Subcutaneous abdominal adipose tissue (tissue), 5 donors: Measurements from ENCODE around the gene GID4.

Experiments used
- H3K27ac ChIP-seq: one replicate; pipeline ENCODE4 v1.7.0; 2013; ENCODE audit warnings: low read depth, mild to moderate bottlenecking, inconsistent platforms, low read length, moderate library complexity
- H3K27me3 ChIP-seq, 5 donors: one replicate each; pipeline ENCODE4 v1.7.0; 2013; ENCODE audit warnings: low read length in 5 of 5, inconsistent platforms in 1 of 5; ENCODE audit not compliant: control insufficient read depth in 5 of 5, insufficient read depth in 4 of 5
- H3K36me3 ChIP-seq, 5 donors: one replicate each; pipeline ENCODE4 v1.7.0; 2013; ENCODE audit warnings: low read length in 5 of 5; ENCODE audit not compliant: control insufficient read depth in 5 of 5, insufficient read depth in 5 of 5
- H3K4me1 ChIP-seq, 5 donors: one replicate each; pipeline ENCODE4 v1.7.0; 2013; ENCODE audit warnings: low read length in 5 of 5, mild to moderate bottlenecking in 3 of 5, moderate library complexity in 1 of 5; ENCODE audit not compliant: control insufficient read depth in 5 of 5, insufficient read depth in 5 of 5
- H3K4me3 ChIP-seq, 5 donors: one replicate each; pipeline ENCODE4 v1.7.0; 2013; ENCODE audit warnings: low read length in 5 of 5, low read depth in 1 of 5
- H3K9ac ChIP-seq, 5 donors: one replicate each; pipeline ENCODE4 v1.7.0; 2013; ENCODE audit warnings: low read length in 5 of 5, mild to moderate bottlenecking in 4 of 5, moderate library complexity in 3 of 5
- H3K9me3 ChIP-seq, 5 donors: one replicate each; pipeline ENCODE4 v1.7.0; 2013; ENCODE audit warnings: low read length in 5 of 5; ENCODE audit not compliant: control insufficient read depth in 5 of 5
- donor health status: healthy.
- donor health status: healthy.
- donor health status: healthy.
- donor health status: healthy.
- donor health status: healthy.

Gene GID4

DNA sequence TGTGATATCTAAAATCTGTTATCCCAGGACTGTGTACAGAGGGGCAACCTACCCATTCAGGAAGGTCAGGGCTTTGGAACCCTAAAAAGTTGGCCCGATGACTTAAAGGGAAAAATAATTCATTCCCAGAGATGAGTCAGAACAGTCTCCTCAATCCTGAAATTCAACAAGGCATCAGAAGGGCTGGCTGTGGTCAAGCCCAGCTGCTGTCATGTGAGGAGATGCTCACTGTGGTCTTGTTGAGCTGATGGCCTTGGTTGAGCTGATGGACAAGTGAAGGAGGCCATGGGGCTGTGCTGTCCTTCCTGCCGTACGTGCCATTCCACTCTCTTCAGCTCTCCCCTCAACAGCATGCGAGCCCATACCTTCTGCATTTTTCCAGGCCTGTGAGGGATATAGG is 27.7 kb downstream of the GID4 start:
- no peak overlapping the region for H3K9ac ChIP-seq
- H3K27ac ChIP-seq: no peak overlapping the region
- H3K4me3 ChIP-seq: no peak overlapping the region
- no peaks in the 10 kb centered on the region for H3K9me3 ChIP-seq
- no peaks in the 10 kb centered on the region for H3K27me3 ChIP-seq
- H3K36me3 ChIP-seq: peaks cover 4 to 49% (median 32%) of the 10 kb centered on the region in 5 donors
- H3K4me1 ChIP-seq: peaks cover 0 to 10% (median 6%) of the 10 kb centered on the region in 5 donors

DNA sequence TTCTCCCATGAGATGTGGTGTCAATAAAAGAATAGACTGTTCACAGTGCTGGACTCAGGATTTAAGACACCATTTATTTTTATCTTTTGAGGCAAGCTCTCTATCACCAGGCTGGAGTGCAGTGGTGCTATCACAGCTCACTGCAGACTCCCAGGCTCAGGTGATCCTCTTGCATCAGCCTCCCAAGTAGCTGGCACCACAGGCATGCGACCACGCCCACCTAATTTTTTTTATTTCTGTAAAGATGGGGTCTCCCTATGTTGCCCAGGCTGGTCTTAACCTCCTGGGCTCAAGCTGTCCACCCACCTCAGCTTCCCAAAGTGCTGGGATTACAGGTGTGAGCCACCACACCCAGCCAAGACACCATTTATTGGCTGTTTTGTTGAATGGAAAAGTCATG is 29.9 kb downstream of the GID4 start:
- Histone ChIP-seq H3K4me1 (peaks cover 0 to 10% (median 6%) of the 10 kb centered on the region in 5 donors), H3K4me3 (no peak overlapping the region), H3K27ac (no peak overlapping the region), H3K27me3 (no peaks in the 10 kb centered on the region), H3K36me3 (peaks cover 0 to 31% (median 22%) of the 10 kb centered on the region in 5 donors), H3K9me3 (no peaks in the 10 kb centered on the region), H3K9ac (no peak overlapping the region)

DNA sequence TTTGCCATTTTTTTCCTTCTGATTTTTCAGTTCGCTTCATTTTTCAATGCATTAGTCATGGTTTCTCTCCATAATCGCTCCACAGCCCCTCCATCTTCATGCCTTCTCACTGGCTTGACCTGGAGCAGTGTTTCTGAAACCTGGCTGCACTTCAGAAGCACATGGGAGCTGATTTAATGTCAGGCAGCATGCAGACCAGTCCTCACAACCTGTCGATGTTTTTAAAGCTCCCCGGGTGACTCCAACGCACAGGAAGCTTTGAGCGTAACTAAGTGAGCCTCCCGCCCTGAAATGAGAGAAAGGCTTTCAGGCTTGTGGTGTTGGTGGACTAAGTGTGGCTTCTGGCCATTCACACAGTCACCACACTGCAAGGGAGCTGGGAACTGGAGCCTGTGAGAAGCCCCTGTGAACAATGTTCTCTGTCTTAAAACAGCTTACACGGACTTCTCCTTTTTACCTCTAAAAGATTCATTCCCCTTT is 31.7 kb downstream of the GID4 start:
- Histone ChIP-seq H3K36me3 (peaks cover 0 to 13% (median 8%) of the 10 kb centered on the region in 5 donors), H3K27me3 (peaks cover 0 to 6% (median 0%) of the 10 kb centered on the region in 5 donors), H3K9ac (peak overlapping the region in 1 of 5 donors; percentile 56), H3K4me3 (peak overlapping the region; percentile 24 to 62 (median 50)), H3K9me3 (no peaks in the 10 kb centered on the region), H3K27ac (no peak overlapping the region), H3K4me1 (peaks cover 0 to 10% (median 6%) of the 10 kb centered on the region in 5 donors)

DNA sequence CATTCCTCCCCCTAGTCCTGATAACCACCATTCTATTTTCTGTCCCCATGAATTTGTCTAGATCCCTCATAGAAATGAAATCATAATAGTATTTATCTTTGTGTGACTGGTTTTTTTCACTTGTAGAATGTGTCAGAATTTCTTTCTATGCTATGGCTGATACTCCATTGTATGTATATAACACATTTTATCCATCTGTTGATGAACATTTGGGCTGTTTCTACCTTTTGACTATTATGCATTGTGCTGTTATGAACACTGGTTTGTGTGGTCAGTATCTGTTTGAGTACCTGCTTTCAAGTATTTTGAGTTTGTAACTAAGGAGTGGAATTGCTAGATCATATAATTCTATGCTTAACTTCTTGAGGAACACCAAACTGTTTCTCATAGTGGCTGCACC is 32.5 kb downstream of the GID4 start:
- H3K27me3 ChIP-seq: peaks cover 0 to 6% (median 0%) of the 10 kb centered on the region in 5 donors
- peaks cover 0 to 10% (median 6%) of the 10 kb centered on the region in 5 donors for H3K4me1 ChIP-seq
- no peak overlapping the region for H3K27ac ChIP-seq
- no peak overlapping the region for H3K4me3 ChIP-seq
- peaks cover 0 to 5% (median 4%) of the 10 kb centered on the region in 5 donors for H3K36me3 ChIP-seq
- no peak overlapping the region for H3K9ac ChIP-seq
- no peaks in the 10 kb centered on the region for H3K9me3 ChIP-seq

DNA sequence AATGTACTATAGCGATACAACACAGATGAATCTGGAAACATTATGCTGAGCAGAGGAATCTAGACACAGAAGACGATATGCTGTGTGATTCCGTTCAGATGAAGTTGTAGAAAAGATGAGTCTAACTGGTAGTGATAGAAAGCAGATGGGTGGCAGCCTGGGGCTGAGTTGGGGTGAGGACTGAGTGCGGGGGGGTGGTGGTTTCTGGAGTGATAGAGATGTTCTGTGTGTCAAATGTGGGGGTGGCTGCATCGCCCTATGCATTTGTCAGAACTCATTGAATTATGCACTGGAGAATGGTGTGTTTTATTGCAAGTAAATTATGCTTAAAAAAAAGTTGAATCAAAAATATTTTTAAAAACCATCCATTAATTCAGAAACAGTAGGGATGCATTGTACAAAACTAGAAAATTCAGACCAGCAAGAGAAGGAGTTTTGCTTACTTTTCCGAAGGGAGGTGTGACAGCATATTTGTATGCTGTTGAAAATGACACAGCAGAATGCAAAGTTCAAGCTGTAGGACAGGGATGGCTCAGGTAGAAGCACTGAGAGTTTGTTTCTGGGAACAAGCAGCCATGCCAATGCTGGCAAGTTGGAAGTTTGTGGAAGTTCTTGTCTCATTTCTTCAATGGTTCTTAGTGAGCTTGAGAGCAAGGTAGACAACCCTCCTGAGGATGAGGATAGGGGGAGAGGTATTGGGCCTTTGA is 35.5 kb downstream of the GID4 start:
- H3K27me3 ChIP-seq: peaks cover 0 to 6% (median 0%) of the 10 kb centered on the region in 5 donors
- H3K36me3 ChIP-seq: no peaks in the 10 kb centered on the region
- no peak overlapping the region for H3K4me3 ChIP-seq
- peaks cover 0 to 10% (median 6%) of the 10 kb centered on the region in 5 donors for H3K4me1 ChIP-seq
- H3K9ac ChIP-seq: no peak overlapping the region
- H3K9me3 ChIP-seq: no peaks in the 10 kb centered on the region
- no peak overlapping the region for H3K27ac ChIP-seq

DNA sequence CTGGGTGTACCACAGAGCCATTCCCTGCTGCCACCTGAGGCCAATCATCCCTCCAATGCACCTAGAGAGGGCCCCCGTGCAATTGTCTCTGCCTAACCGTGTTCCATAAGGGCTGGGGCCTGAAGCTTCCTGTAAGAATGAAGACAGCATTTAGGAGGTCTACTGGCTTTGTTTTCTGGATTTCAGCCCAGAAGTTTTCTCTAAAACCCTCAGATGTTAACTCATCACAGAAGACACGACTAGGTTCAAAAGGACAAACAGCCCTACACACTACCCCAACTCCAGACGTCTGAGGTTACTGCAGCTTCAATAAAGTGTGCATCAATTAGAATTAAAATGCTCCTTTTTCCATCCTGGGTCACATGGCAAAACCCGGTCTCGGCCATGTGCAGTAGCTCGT is 37.7 kb downstream of the GID4 start:
- Histone ChIP-seq H3K4me1 (no peaks in the 10 kb centered on the region), H3K9ac (no peak overlapping the region), H3K4me3 (no peak overlapping the region), H3K27ac (no peak overlapping the region), H3K9me3 (no peaks in the 10 kb centered on the region), H3K36me3 (no peaks in the 10 kb centered on the region), H3K27me3 (peaks cover 0 to 6% (median 0%) of the 10 kb centered on the region in 5 donors)

DNA sequence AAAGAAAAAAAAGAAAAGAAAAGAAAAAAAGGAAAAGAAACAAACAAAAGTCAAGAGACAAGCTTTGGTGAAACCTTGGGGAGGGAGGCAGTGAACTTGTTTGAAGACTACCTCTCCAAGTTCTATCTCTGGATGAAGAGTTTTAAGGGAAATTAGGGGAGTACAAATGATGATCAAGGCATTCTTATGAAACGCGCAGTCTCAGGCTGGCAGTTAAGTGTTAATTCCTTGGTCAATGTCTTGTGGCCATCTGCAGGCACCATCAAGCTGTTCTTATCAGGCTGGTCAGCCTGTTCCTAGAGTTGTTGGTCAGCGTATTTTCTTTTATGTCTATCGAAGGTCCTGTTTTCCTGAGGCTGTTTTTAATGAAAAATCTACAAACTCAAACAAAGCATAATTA is 40.3 kb downstream of the GID4 start:
- H3K4me3 ChIP-seq: no peak overlapping the region
- no peaks in the 10 kb centered on the region for H3K4me1 ChIP-seq
- no peak overlapping the region for H3K9ac ChIP-seq
- no peaks in the 10 kb centered on the region for H3K36me3 ChIP-seq
- no peaks in the 10 kb centered on the region for H3K9me3 ChIP-seq
- no peak overlapping the region for H3K27ac ChIP-seq
- peaks cover 0 to 6% (median 0%) of the 10 kb centered on the region in 5 donors for H3K27me3 ChIP-seq

DNA sequence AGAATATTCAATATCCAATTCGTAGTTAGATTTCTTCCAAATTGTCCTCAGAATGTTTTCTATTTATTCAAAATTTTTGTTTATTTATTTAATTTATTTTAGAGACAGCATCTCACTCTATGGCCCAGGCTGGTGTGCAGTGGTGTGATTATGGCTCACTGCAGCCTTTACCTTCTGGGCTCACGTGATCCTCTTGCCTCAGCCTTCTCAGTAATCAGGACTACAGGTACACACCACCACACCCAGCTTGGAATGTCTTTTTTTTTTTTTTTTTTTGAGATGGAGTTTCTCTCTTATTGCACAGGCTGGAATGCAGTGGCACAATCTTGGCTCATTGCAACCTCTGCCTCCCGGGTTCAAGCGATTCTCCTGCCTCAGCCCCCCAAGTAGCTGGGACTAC is 45.0 kb downstream of the GID4 start:
- H3K9ac ChIP-seq: no peak overlapping the region
- no peak overlapping the region for H3K27ac ChIP-seq
- H3K9me3 ChIP-seq: no peaks in the 10 kb centered on the region
- no peaks in the 10 kb centered on the region for H3K36me3 ChIP-seq
- H3K27me3 ChIP-seq: peaks cover 0 to 2% (median 0%) of the 10 kb centered on the region in 5 donors
- H3K4me3 ChIP-seq: no peak overlapping the region
- peaks cover 4 to 16% (median 13%) of the 10 kb centered on the region in 5 donors for H3K4me1 ChIP-seq

DNA sequence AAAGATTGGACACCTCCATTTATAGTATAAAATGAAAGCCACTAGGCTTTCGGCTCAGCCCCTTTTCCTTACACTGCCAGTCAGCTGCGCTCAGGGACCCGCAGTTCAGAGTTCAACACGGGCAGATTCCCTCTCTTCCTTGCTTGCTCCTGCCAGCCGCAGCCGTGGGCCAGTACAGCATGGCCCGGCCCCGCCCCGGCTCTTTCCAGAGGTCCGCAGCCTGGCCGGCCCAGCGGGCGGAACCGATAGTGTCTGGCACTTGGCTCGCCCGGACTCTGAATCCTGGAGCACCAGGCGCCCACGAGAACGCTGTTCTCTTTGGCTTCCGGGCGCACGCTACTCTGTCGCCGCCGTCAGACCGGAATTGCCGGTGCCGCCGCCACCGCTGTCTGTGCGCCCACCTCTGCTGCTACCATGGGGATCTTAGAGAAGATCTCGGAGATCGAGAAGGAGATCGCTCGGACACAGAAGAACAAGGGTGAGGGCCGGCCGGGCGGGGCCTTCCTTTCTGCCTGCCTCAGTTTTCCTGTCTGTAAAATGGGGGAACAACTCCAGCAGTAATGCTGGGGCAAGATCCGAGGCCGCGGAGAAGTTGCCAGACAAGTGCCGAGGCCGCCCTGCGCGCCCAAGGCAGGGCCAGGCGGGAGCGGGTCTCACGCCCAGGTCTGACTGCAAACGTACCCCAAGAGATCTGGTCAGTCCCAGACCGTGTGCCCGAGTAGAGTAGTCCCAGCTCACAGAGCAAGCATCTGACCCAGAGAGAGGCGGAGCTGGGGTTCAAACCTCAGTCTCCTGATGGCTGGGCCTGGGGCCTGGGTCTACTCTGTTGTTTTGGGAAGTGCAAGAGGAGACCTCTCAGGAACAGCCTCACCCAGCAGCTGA is 48.6 kb downstream of the GID4 start, which contains the start of gene DRG2:
DRG2 (plus strand) TSS at position 339 of the 882 bp plus-strand sequence; CDS start at position 415, 76 bp downstream.
- Histone ChIP-seq H3K4me3 (peak within 1 kb of the TSS; percentile 76 to 97 (median 91)), H3K36me3 (peaks cover 0 to 11% (median 7%) of the 10 kb centered on the region in 5 donors)

More for the DNA sequence above, 48.6 kb downstream of the GID4 start, which contains the start of gene DRG2:
- Histone ChIP-seq H3K4me1 (peaks cover 4 to 23% (median 14%) of the 10 kb centered on the region in 5 donors), H3K9ac (peak within 1 kb of the TSS; percentile 84 to 97 (median 91)), H3K9me3 (no peaks in the 10 kb centered on the region), H3K27me3 (no peaks in the 10 kb centered on the region), H3K27ac (peak within 1 kb of the TSS; percentile 65)
